NCI-H2227 treated with DMSO at 0.1 percent for 48 hours (cell line): ENCODE results near the gene LRRC42.
"Not testable (repeated sequence)": the region's sequence is repeated elsewhere in the genome, so short reads cannot be mapped to it uniquely, and the experiment has no call there.

Experiments
- DNase-seq: peaks from one replicate; lab custom pipeline; 2025; lab: John Stamatoyannopoulos, UW

The LRRC42 gene

GRCh38 chr1:53967409-53968124, 21.4 kb downstream of the LRRC42 start:
- DNase-seq = no peak

DNA sequence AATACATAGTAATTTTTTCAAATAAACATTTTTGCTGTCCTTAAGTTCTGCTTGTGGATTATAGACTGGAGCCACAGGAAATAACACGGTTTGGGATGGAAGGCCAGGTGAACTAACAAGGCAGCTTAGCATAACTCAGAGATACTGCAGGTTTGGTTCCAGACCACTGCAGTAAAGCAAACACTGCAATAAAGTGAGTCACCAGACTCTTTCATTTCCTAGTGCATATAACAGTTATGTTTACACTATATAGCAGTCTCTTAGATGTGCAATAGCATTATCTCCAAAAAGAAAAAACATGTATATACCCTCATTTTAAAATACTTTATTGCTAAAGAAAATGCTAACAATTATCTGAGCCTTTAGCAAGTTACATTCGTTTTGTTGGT, 22.0 kb downstream of the LRRC42 start:
- DNase-seq = no peak

GRCh38 chr1:53969323-53969722, 23.2 kb downstream of the LRRC42 start:
- not testable (repeated sequence) for DNase-seq

DNA sequence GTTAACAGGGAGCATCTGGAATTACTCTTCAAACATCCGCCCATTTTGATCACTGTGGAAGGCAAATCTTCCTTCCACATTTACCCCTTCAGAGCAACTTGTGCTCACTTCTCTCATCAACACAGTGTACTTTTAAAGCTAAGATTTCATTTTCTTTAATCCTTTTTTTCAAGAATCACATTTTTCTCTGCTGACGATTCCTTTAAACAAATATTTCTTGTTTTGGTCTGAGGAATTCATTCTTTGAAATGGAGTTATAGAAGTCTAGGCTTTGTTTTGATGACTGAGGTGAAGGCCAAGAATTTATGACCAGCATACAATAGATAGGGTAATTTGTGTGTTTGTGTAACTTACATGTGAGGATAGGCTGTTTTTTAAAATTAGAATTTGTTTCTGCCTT, 25.6 kb downstream of the LRRC42 start:
- no peak for DNase-seq

- DNase-seq = no peak
These were observed 29.7 kb downstream of the LRRC42 start for GRCh38 chr1:53975861-53976260.

GRCh38 chr1:53979712-53980450, 33.7 kb downstream of the LRRC42 start:
- no peak for DNase-seq

- DNase-seq = no peak
These were observed 35.1 kb downstream of the LRRC42 start for GRCh38 chr1:53981220-53981619.

- DNase-seq = peak; percentile 31
These were observed 36.0 kb downstream of the LRRC42 start for GRCh38 chr1:53982034-53982762.

DNA sequence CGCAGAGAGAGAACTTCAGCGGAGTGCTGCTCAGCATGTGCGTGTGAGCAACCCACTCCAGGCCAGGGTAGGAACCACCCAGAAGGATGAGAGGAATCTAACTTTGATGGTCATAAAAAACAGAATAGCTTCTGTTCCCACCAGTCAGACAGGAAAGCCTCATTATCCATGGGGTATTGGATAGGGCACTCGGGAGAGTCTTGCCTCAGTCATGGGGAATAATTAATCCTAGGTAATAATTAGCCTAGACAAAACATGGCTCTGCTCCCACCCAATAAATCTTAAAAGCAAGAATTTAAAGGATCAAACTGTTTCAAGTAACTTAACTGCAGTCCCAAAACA, 36.6 kb downstream of the LRRC42 start:
- DNase-seq = no peak

GRCh38 chr1:53984726-53985125, 38.6 kb downstream of the LRRC42 start:
- DNase-seq = no peak

- DNase-seq = no peak
These were observed 40.3 kb downstream of the LRRC42 start for GRCh38 chr1:53986458-53986857.

DNA sequence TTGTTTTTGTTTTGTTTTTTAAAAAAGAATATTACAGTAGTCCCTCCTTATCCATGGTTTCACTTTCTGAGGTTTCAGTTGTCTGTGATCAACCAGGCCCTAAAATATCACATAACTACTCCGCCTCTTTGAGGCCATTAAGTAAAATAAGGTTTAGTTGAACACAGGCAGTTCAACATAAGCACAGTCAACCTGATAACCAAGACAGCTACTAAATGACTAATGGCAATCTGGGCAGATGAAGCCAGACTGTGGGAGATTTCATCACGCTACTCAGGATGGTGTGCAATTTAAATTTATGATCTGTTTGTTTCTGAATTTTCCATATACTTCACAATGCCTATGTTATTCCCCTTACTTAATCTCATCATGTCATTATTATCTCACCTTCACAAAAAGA, 41.7 kb downstream of the LRRC42 start:
- DNase-seq = no peak

- DNase-seq = no peak
These were observed 46.1 kb downstream of the LRRC42 start for GRCh38 chr1:53992085-53992874.

GRCh38 chr1:53994516-53994915, 48.4 kb downstream of the LRRC42 start:
- DNase-seq = not testable (repeated sequence)

DNA sequence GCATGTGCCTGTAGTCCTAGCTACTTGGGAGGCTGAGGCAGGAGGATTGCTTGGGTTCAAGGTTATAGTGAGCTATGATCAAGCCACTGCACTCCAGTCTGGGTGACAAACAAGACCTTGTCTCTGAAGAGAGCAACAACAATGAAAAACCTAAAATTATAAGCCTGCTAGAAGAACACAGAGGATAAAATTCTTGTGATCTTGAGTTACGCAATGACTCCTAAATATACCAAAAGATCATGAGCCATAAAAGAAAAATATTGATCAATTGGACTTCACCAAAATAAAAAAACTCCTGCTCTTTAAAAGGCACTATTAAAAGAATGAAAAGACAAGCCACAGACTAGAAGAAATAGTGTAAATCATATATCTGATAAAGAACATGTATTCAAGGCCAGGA, 49.5 kb downstream of the LRRC42 start:
- DNase-seq = no peak

GRCh38 chr1:53998223-53998622, 52.1 kb downstream of the LRRC42 start:
- no peak for DNase-seq

DNA sequence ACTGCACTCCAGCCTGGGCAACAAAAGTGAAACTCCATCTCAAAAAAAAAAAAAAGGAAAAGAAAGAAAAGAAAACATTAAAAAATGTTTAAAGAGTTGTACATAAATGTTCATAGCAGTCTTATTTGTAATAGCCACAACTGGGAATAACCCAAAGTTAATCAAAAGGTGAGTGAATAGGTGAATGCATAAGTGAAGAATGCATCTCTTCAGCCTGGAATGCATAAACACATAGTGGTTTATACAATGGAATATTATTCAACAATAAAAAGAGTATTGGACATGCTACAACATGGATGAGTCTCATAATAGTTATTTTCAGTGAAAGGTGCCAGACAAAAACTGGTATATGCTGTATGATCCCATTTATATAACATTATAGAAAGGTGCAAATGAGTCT, 53.8 kb downstream of the LRRC42 start:
- no peak for DNase-seq

GRCh38 chr1:54001591-54001990, 55.4 kb downstream of the LRRC42 start:
- no peak for DNase-seq

- DNase-seq = no peak
These were observed 56.5 kb downstream of the LRRC42 start for GRCh38 chr1:54002544-54003248.

DNA sequence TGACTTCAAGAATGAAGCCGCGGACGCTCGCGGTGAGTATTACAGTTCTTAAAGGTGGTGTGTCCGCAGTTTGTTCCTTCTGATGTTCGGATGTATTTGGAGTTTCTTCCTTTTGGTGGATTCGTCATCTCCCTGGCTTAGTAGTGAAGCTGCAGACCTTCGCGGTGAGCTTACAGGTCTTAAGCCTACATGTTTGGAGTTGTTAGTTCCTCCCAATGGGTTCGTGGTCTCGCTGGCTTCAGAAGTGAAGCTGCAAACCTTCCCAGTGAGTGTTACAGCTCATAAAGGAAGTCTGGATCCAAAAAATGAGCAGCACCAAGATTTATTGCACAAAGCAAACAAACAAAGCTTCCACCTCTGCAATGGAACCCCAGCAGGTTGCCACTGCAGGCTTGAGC, 57.1 kb downstream of the LRRC42 start:
- DNase-seq = no peak

- DNase-seq = not testable (repeated sequence)
These were observed 57.8 kb downstream of the LRRC42 start for GRCh38 chr1:54003750-54004480.
